Breast epithelium (tissue), 3 donors: ENCODE results near the gene CFAP68.

Experiments
- POLR2A ChIP-seq: fragments of 450-650 bp; IDR thresholded peaks from one replicate; pipeline ENCODE4 v1.6.1; 2016; ENCODE audit warnings: antibody characterized with exemption, mild to moderate bottlenecking, moderate library complexity
- POLR2AphosphoS5 ChIP-seq, 3 donors: sonication (generic); formaldehyde crosslinking; IDR thresholded peaks; one replicate each; pipeline ENCODE4 v1.6.1; 2017; ENCODE audit warnings: antibody characterized with exemption in 3 of 3
- TF ChIP-seq, protein P1 (sequence below), 3 donors: fragments of 450-650 bp; IDR thresholded peaks; one replicate each; pipeline ENCODE4 v1.5.1; 2016 to 2017; ENCODE audit warnings: antibody characterized with exemption in 3 of 3, mild to moderate bottlenecking in 3 of 3, moderate library complexity in 3 of 3

- TF ChIP-seq, protein P1, sequence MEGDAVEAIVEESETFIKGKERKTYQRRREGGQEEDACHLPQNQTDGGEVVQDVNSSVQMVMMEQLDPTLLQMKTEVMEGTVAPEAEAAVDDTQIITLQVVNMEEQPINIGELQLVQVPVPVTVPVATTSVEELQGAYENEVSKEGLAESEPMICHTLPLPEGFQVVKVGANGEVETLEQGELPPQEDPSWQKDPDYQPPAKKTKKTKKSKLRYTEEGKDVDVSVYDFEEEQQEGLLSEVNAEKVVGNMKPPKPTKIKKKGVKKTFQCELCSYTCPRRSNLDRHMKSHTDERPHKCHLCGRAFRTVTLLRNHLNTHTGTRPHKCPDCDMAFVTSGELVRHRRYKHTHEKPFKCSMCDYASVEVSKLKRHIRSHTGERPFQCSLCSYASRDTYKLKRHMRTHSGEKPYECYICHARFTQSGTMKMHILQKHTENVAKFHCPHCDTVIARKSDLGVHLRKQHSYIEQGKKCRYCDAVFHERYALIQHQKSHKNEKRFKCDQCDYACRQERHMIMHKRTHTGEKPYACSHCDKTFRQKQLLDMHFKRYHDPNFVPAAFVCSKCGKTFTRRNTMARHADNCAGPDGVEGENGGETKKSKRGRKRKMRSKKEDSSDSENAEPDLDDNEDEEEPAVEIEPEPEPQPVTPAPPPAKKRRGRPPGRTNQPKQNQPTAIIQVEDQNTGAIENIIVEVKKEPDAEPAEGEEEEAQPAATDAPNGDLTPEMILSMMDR (IDR thresholded peaks at IDR 0.05): no peak
- TF ChIP-seq POLR2A (no peak), POLR2AphosphoS5 (IDR thresholded peaks at IDR 0.05) (no peak)
These were observed 7.6 kb upstream of the CFAP68 start for GRCh38 chr11:111871693-111872161.
